ENCODE measurements around the gene ARPC5L.
A peak's percentile ranks its signal among the peaks of the same experiment; 100 is the strongest.

ARPC5L gene

GRCh38 chr9:124868511-124869465, 6.9 kb downstream of the ARPC5L start:
- peak; percentile 29 for TF ChIP-seq CTCF (IDR thresholded peaks at IDR 0.05; ENCODE audit: insufficient read depth, low read length, missing control alignments)
- H3K4me3 ChIP-seq (ENCODE audit: low read depth, low read length), result peak overlapping the region; percentile 90
- ChIA-PET CTCF (interaction anchor here (0.7 to 3.3 kb wide), 5 partner anchors 15 to 97 kb away, joined by 3 to 19 read pairs (median 6); partner anchors contain the start of gene WDR38), POLR2A (interaction anchor here (0.5 to 1.0 kb wide), 3 partner anchors 13 to 539 kb away, joined by 3 to 4 read pairs (median 3); no protein-coding TSS in a partner anchor)
- DNase-seq (ENCODE audit: low read depth, low spot score), result no peak

GRCh38 chr9:124869466-124869985, 7.6 kb downstream of the ARPC5L start:
- DNase-seq (ENCODE audit: low read depth, low spot score), result no peak
- peak overlapping the region; percentile 90 for H3K4me3 ChIP-seq (ENCODE audit: low read depth, low read length)
- CTCF ChIA-PET, result interaction anchor here (0.7 to 2.4 kb wide), 6 partner anchors 9 to 98 kb away, joined by 3 to 7 read pairs (median 6); partner anchors contain the start of gene WDR38
- POLR2A ChIA-PET, result interaction anchor here (0.5 to 1.6 kb wide), 3 partner anchors 9 to 538 kb away, joined by 3 to 7 read pairs (median 3); partner anchors contain the start of gene RPL35
- no peak for TF ChIP-seq CTCF (IDR thresholded peaks at IDR 0.05; ENCODE audit: insufficient read depth, low read length, missing control alignments)

- peak overlapping the region; percentile 90 for H3K4me3 ChIP-seq (ENCODE audit: low read depth, low read length)
- TF ChIP-seq CTCF (IDR thresholded peaks at IDR 0.05; ENCODE audit: insufficient read depth, low read length, missing control alignments), result no peak
- DNase-seq (ENCODE audit: low read depth, low spot score), result no peak
- CTCF ChIA-PET, result interaction anchor here (0.8 to 2.4 kb wide), 6 partner anchors 8 to 98 kb away, joined by 3 to 7 read pairs (median 6); partner anchors contain the start of gene WDR38
- POLR2A ChIA-PET, result interaction anchor here (1.6 kb wide), 1 partner anchor 9 kb away, joined by 7 read pairs; the partner anchor contains the start of gene RPL35
Measured at GRCh38 chr9:124869986-124870560, 8.1 kb downstream of the ARPC5L start.

- peak overlapping the region; percentile 90 for H3K4me3 ChIP-seq (ENCODE audit: low read depth, low read length)
- POLR2A ChIA-PET, result interaction anchor here (1.6 kb wide), 1 partner anchor 10 kb away, joined by 7 read pairs; the partner anchor contains the start of gene RPL35
- CTCF ChIA-PET, result interaction anchor here (1.0 to 2.4 kb wide), 5 partner anchors 10 to 274 kb away, joined by 4 to 7 read pairs (median 6); partner anchors contain the start of gene WDR38
Measured at GRCh38 chr9:124870723-124871122, 8.8 kb downstream of the ARPC5L start.

GRCh38 chr9:124871156-124871561, 9.2 kb downstream of the ARPC5L start:
- POLR2A ChIA-PET, result interaction anchor here (0.8 to 1.6 kb wide), 2 partner anchors 10 kb away, joined by 3 to 7 read pairs; partner anchors contain the start of gene RPL35
- DNase-seq (ENCODE audit: low read depth, low spot score), result no peak
- H3K4me3 ChIP-seq (ENCODE audit: low read depth, low read length), result peak overlapping the region; percentile 90
- TF ChIP-seq CTCF (IDR thresholded peaks at IDR 0.05; ENCODE audit: insufficient read depth, low read length, missing control alignments), result no peak
- CTCF ChIA-PET, result interaction anchor here (1.3 to 3.0 kb wide), 5 partner anchors 10 to 273 kb away, joined by 4 to 11 read pairs (median 6); partner anchors contain the start of gene WDR38

More at GRCh38 chr9:124870723-124871122, 8.8 kb downstream of the ARPC5L start:
- TF ChIP-seq CTCF (IDR thresholded peaks at IDR 0.05; ENCODE audit: insufficient read depth, low read length, missing control alignments), result no peak
- DNase-seq (ENCODE audit: low read depth, low spot score), result no peak
